HG03520 (cell line): Measurements from ENCODE around the gene PDGFA.

Experiments
- ATAC-seq: cut with Tn5 transposase; IDR thresholded peaks from one replicate; pipeline ENCODE4 v1.9.1; 2021; ENCODE audit warnings: mild to moderate bottlenecking, moderate library complexity; ENCODE audit not compliant: unreplicated experiment

Gene PDGFA

GRCh38 chr7:475425-475728, 44.3 kb downstream of the PDGFA start:
- ATAC-seq: no peak

GRCh38 chr7:474605-475424, 44.8 kb downstream of the PDGFA start:
- ATAC-seq: no peak

GRCh38 chr7:473870-474604, 45.6 kb downstream of the PDGFA start:
- no peak for ATAC-seq

GRCh38 chr7:473211-473734, 46.4 kb downstream of the PDGFA start:
- ATAC-seq: no peak

GRCh38 chr7:472640-472957, 47.0 kb downstream of the PDGFA start:
- ATAC-seq: no peak

- no peak for ATAC-seq
Observed at GRCh38 chr7:471866-472639, 47.6 kb downstream of the PDGFA start.

GRCh38 chr7:471191-471865, 48.3 kb downstream of the PDGFA start:
- ATAC-seq: no peak

GRCh38 chr7:469563-469961, 50.1 kb downstream of the PDGFA start:
- ATAC-seq: no peak

GRCh38 chr7:468681-469562, 50.7 kb downstream of the PDGFA start:
- no peak for ATAC-seq

GRCh38 chr7:467856-468545, 51.6 kb downstream of the PDGFA start:
- no peak for ATAC-seq

- no peak for ATAC-seq
Observed at GRCh38 chr7:467393-467828, 52.2 kb downstream of the PDGFA start.

GRCh38 chr7:466465-467191, 53.0 kb downstream of the PDGFA start:
- ATAC-seq: no peak

GRCh38 chr7:465710-466400, 53.8 kb downstream of the PDGFA start:
- no peak for ATAC-seq

- no peak for ATAC-seq
Observed at GRCh38 chr7:464454-465401, 54.9 kb downstream of the PDGFA start.

GRCh38 chr7:463817-464453, 55.7 kb downstream of the PDGFA start:
- ATAC-seq: no peak

- no peak for ATAC-seq
Observed at GRCh38 chr7:463362-463781, 56.3 kb downstream of the PDGFA start.
